NCI-H2227 (cell line): ENCODE measurements around the gene MARK1.
"Not testable (repeated sequence)": the region's sequence is repeated elsewhere in the genome, so short reads cannot be mapped to it uniquely, and the experiment has no call there.

Experiments used
- DNase-seq: peaks from one replicate; lab custom pipeline; 2025; ENCODE audit not compliant: unreplicated experiment; lab: John Stamatoyannopoulos, UW

MARK1 gene

DNA sequence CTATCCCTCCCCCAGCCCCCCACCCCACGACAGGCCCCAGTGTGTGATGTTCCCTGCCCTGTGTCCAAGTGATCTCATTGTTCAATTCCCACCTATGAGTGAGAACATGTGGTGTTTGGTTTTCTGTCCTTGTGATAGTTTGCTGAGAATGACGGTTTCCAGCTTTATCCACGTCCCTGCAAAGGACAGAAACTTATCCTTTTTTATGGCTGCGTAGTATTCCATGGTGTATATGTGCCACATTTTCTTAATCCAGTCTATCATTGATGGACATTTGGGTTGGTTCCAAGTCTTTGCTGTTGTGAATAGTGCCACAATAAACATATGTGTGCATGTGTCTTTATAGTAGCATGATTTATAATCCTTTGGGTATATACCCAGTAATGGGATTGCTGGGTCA lies 77.7 kb downstream of the MARK1 start:
- not testable (repeated sequence) for DNase-seq

DNA sequence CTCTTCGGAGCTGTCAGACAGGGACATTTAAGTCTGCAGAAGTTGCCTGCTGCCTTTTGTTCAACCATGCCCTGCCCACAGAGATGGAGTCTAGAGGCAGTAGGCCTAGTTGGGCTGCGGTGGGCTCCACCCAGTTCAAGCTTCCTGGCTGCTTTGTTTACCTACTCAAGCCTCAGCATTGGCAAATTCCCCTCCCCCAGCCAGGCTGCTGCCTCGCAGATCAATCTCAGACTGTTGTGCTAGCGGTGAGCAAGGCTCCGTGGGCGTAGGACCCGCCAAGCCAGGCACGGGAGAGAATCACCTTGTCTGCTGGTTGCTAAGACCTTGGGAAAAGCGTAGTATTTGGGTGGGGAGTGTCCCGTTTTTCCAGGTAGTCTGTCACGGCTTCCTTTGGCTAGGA lies 83.2 kb downstream of the MARK1 start:
- DNase-seq: not testable (repeated sequence)

DNA sequence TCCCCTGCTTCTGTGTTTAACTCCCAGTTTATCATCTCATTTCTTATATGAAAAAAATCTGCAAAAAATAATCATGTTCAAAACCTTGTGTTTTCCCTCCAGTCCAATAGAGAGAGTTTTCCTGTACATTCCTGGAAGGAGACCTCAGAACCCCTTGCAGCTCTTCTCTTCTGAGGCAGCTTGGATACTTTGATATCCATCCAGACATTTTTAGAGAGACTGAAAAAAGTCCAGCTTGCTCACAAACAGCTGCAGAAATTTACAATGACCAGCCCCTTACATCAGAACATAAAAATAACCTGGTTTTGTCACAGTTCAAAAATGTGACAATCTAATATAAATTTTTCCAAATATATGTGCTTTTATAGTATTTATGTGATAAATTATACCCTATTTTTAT lies 88.9 kb downstream of the MARK1 start:
- no peak for DNase-seq

DNA sequence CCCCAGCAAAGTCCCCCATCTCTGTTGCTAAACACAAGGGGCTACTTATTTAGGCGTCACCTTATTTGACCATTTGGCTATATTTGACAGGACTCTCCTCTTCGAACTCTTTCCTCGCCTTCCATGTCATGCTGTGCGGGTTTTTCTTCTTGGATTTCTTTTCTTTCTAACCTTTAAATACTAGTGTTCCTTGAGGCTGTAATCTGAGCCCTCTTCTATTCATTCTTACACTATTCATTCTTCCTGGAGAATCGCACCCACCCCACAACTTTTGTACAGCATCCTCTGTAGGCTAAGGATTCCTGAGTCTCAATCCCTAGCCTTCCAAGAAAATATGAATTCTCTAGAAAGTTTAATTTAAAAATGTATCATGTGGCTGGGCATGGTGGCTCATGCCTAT lies 100.5 kb downstream of the MARK1 start:
- DNase-seq: no peak

DNA sequence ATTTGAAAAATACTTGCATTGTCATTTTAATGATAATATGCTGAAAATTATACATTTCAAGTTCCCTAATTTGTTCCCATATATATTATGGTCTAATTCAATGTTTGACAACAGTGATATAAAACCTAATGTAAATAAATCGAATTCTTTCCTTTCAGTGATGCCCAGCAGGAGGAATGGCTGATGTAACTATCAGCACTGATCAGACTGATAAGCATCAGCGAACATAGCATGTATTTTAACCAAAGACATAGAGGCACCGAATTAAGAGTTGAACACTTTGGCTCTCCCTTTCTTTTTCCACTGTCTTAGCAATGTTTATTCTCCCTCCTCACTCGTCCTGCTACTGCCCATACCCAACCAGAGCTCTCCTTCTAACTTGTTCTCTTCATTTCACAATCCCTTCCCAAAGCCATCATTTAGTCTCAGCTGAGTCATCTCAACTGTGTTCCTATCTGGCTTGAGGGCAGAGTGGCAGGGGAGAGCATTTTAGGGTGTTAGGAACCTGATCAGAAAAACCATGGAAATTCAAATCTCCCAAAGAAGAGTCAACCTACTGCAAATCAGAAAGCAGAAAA lies 103.4 kb downstream of the MARK1 start:
- DNase-seq: no peak

DNA sequence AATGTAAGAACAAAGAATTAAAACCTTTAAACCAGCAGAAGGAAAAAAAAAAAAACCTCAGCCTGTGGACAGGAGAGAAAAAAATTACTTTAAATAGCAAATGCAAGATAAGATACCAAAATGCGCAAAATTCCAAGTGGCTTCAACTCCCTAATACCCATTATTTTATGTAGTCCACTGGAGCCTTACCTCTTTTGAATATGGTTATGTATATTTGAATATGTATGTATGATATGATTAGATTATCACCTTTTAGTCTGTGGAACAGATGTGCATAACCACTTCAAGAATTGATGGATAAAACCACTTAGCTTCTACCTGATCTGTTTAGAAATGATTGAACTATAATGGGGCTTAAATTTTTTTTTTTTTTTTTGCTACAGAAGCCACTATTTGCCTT lies 109.8 kb downstream of the MARK1 start:
- DNase-seq: no peak

DNA sequence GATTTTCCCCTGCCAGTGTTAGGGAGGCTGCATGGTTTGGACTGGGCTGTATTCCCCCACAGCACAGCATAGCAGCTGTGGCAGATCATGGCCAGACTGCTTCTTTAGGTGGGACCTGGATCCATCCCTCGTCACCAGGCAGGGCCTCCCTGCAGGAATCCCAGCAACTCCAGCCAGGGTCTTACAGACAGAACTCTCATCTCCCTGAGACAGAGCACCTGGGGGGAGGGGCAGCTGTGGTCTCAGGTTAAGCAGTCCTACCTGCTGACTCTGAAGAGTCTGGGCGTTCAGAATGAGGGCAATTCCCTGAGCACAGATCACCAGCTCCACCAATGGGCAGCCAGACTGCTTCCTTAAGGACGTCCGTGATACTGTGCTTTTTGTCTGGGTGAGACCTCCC lies 114.3 kb downstream of the MARK1 start:
- no peak for DNase-seq

DNA sequence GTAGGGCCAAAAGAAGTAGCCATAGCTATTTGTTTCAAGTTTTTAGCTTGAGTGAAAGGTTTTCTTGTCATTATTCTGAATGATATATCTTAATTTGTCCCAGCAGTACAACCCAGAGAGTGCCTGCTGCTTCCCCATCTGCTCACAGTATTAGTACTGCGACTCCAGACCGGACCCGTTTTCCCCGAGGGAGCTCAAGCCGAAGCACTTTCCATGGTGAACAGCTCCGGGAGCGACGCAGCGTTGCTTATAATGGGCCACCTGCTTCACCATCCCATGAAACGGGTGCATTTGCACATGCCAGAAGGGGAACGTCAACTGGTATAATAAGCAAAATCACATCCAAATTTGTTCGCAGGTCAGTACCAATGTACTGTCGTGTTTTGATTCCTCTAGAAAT lies 125.1 kb downstream of the MARK1 start:
- DNase-seq: no peak

DNA sequence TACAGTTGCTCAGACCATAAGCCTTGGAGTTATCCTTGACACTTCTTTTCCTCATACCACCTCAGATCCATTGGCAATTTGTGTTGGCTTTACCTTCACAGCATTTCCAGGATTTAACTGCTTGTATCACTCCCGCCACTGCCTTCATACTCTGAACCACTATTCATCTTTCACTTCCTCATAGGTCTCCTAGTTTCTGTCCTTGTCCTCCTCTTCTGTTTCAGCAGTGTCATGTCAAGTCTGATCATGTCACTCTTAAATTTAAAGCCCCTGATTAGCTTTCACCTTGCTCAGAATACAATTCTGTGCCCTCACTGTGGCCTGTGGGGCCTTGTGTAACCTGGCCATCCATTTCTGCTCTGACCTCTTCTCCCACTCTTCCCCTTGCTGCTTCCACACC lies 127.6 kb downstream of the MARK1 start:
- DNase-seq: no peak

DNA sequence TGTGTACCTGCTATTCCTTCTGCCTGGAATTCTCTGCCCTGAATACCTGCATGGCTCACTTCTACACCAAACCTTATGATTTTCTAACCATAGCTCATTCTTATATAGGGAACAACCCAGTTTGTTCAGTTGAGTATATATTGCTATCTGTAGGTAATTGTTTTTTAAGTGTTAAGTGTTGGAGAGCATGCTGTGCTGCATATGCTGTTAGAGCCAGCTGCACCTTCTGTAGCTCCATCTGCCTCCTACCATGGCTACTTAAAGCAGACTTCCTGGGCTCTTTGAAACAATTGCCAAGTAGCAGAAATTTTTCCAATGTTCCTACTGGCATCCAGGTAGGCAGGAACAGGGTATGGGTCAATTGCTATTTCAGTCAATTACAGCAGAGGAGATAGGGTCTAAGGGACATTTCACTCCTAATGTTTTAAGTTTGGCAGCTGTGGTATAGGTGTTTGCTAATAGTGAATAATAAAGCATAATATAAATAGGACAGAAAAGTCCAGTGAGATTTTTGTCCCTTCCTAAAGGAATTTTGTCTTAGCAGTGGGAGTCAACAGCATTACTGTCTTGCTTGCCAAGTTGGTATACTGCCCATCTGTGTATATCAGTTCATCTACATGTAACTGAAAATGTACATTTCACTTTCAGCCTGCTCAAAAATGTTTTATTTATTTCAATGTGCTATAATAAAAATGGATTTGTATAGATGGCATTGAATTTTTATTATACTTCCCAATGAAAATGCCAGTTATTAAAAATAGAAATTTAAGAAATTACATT lies 128.2 kb downstream of the MARK1 start:
- DNase-seq: no peak

DNA sequence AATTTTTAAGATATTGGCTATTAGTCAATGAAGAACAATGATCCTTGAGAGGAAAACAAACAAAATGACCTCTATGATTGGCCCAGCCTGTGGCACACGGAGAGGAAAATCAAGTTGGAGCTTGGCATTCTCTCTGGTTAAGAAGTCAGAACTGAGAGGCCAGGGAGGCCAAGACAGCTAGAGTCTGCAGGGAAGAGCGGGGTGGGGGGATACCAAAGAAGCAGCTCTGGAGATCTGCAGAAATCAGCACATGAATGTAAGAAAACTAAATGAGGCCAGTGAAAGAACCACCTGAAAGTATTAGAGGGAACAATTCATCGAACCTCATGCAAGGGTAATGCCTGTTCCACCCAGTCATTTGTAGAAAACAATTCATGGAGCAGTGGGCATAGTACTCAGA lies 138.4 kb downstream of the MARK1 start:
- DNase-seq: no peak

DNA sequence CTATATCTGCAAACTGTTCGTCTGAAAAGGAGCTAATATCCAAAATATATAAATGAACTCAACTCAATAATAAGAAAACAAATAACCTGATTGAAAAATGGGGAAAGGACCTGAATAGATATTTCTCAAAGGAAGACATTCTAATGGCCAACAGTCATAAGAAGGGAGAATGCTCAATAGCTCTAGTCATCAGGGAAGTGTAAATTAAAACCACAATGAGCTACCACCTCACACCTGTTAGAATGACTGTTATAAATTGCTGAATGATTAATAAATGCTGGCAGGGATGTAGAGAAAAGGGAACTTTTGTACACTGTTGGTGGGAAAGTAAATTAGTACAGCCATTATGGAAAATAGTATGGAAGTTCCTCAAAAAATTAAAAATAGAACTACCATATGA lies 141.1 kb downstream of the MARK1 start:
- DNase-seq: no peak

DNA sequence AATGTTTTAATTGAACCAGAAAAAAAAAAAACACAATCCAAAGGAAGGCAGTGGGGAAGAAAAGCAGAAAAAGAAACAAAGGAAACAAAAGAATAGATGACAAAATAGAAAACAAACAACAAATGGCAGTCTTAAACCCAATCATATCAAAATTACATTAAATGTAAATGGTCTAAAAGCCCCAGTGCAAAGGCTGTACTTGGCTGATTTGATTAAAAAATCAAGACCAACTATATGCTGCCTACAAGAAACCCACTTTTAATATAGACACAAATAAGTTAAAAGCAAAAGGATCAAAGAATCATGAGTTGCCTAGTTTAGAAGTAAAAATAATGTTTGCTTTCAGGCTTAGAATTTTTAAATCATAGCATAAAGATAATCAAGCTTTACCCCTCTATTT lies 142.4 kb downstream of the MARK1 start:
- no peak for DNase-seq

DNA sequence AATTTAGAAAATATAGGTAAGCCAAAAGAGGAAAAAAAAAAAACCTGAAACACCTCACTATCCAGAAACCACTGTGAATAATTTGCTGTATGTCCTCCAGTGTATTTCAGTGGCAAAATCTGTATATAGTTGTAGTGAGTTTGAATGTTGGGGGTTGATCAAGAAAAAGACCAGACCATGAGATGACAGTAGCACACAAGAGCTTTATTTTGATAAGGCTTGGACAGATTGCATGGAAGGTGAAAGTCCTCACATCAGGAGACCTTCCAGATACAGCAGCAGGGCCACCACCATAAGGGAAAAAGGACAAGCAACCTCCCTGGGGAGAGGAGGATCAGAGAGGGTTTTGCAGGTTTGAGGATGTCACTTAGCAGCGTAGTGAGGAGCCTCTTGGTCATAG lies 146.0 kb downstream of the MARK1 start:
- DNase-seq: no peak

DNA sequence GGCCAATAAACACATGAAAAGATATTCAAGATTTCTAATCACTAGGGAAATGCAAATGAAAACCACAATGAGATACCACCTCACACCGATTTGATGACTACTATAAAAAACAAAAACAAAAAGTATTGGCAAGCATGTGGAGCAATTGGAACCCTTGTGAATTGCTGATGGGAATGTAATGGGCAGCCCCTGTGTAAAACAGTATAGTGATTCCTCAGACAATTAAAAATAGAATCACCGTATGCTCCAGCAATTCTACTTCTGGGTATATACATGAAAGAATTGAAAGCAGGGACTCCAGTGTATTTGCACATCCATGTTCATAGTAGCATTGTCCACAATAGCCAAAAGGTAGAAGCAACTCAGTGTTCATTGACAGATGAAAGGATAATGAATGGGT lies 149.3 kb downstream of the MARK1 start:
- no peak for DNase-seq

DNA sequence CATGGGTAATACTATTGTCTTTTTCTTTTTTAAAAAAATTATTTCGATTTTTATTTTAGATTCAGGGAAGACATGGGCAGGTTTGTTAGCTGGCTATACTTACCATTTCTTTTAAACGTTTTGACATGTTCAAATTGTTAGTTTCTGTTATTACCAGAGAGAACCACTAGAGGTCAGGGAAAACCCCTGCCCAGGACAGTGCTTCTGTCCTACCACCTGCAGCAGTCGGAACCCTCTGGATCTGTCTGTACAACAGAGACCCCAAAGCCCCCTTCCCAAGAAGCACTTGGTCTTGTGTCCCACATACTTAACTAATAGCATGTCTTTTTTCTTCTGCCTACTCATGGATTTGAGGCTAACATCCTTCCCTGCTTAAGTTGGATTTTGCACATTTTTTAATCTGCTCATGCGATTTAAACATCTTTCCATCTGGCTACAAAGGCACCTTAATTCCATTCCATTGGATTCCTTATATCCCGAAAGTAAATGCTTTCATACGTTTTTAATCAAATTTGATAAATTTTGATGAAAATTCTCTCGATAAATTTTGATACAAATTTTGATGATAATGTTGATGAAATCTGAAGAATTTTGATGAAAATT lies 152.2 kb downstream of the MARK1 start:
- peak; percentile 47 for DNase-seq

DNA sequence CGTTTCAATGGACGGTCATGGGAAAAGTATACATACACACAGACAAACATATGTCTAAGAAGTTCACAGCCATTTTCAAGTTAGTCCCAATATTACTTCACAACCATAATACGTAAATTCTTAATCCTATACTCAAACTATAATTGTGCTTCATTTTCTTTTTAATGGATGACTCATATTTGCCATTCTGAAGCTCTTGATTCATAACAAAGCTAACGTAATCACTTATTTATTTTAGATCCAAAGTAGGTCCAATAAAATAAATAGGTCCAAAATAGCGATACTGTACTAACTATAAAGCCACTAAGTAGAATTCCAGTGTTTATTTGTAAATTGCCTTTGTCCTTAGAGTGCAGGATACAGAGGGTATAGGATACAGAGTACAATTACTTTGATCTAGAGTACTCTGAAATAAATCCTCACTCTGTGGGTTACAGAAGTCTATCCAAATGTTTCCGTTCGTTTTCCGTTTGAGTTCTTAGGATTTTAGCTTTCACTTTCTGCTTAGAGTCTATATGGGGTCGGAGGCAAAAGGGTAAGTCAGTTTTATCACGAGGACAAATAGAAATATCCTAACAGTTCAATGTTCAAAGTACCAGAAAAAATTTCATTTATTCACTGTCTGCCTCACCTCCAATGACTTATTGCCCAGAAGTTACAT lies 153.4 kb downstream of the MARK1 start:
- DNase-seq: no peak

DNA sequence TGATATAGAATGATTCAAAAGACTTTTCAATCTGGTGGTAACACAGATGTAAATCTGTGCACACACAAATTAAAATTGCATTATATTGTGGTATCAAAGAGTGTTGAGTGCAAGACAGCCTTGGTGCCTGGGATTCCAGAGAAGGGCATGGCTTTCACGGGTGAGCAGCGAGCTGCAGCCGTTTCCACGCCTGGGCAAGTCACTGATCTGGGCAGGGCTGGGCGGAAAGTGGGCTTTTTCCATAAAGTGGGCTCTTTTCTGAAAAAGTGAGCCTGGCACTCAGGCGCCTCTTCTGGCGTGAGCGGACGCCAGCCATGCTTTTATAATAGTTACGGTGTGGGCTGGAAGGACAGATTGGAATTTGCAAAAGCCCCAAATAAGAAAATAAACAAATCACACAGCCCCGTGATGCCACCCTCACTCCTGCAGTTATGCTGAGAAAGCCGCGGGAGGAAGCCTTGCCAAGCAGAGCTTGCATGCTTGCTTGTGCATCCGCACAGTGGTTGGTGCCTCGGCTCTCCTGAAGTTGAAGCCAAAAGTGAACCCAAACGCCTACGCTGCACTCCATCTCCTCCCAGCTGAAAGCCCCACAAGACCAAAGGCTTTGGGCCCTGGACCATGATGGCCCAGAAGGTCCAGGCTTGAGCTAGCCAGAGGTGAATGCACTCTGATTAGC lies 155.1 kb downstream of the MARK1 start:
- DNase-seq: no peak

DNA sequence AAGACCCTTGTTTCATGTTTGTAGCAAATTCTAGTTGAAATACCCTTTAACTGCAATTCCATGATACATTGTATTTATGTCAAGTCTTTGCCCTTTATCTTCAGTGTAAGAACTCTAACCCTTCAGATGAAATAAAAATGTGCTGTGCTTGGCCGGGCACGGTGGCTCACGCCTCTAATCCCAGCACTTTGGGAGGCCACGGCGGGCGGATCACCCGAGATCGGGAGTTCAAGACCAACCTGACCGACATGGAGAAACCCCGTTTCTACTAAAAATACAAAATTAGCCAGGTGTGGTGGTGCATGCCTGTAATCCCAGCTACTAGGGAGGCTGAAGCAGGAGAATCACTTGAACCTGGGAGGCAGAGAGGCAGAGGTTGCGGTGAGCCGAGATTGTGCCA lies 155.8 kb downstream of the MARK1 start:
- not testable (repeated sequence) for DNase-seq

DNA sequence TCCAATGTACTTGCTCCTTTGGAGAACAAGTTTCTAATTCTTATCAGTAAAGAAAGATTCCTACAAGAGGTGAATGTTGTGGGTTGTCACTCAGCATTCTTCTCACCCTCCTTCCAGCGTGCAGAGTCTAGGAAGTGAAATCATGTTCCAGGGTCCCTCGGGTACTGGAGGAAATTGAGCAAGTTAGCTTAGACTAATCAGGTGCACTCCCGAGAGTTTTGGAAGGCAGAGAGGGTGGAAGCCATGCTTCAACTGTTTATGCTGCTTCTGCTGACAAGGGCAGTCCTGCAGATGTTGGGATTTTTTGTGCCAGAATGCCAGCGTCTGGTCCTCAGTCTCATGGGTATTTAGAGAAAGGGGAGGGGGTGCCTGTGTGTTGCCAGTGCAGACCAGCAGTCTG lies 157.0 kb downstream of the MARK1 start:
- DNase-seq: no peak

DNA sequence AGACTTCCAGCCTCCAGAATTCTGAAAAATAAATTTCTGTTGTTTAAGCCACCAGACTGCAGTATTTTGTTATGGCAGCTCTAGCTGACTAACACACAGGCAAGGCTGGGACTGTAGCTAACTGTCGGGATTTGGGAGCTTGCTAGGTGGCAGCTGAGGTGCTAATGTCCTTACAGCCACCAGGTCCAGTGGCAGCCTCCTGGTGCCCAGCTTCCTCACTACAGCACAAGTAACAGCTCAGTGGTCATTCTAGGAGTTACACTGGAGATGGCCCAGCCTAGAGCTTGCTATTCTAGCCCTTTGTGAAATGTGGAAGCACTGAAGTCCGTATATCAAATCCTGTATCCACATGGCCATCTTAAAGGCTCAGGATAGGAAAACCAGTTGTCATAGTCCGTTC lies 157.9 kb downstream of the MARK1 start:
- DNase-seq: no peak

DNA sequence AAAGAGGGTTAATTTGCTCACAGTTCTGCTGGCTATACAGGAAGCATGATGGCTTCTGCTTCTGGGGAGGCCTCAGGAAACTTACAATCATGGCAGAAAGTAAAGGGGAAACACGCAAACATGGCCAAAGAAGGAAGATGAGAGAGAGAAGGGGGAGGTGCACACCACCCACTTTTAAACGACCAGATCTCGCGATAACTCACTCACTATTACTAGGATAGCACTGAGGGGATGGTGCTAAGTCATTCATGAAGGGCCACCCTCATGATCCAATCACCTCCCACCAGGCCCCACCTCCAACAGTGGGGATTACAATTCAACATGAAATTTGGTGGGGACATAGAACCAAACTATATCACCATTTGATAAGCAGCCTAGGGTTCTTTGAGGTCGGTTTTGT lies 159.9 kb downstream of the MARK1 start:
- no peak for DNase-seq
